NB4 (cell line): ENCODE data around the gene ADPRM.

Experiments used
- DNase-seq: peaks from one replicate; pipeline ENCODE4 v3.0.0; 2010; ENCODE audit warnings: low read depth
- H3K4me3 ChIP-seq: one replicate; pipeline ENCODE4 v1.5.1; 2011; ENCODE audit warnings: mild to moderate bottlenecking, low read depth, low read length, moderate library complexity
- CTCF ChIP-seq: IDR thresholded peaks from one replicate; pipeline ENCODE4 v1.5.1; 2012; ENCODE audit warnings: low read depth, low read length
- MYC ChIP-seq: IDR thresholded peaks from 2 replicates; pipeline ENCODE4 v1.6.1; 2011; ENCODE audit warnings: low read depth, low read length
- POLR2A ChIP-seq: IDR thresholded peaks from 2 replicates; pipeline ENCODE4 v1.6.1; 2011; ENCODE audit warnings: mild to moderate bottlenecking; ENCODE audit not compliant: insufficient read length; ENCODE audit errors: extremely low read depth
- TF ChIP-seq, protein P1 (sequence below): IDR thresholded peaks from 2 replicates; pipeline ENCODE4 v1.6.1; 2011; ENCODE audit warnings: low read depth, low read length

The ADPRM gene

DNA sequence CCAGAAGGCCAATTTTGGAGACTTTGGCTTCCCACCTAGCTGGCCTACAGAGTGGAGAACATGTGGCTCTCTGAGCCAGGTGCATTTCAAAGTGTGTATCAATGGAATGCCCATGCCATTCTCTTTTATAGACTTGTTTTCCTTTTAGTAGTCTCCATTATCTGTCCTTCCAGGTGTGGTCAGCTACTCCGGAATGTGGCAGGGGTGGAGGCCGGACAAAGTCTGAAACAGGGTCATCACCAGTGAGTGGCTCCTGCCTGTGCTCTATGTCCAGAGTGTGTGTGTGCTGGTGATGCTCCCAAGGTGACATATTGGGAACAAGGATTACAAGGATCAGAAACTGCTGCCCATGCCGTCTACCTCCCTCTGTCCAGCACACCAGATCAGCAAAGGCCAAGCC is 36.3 kb downstream of the ADPRM start:
- TF ChIP-seq, protein P1, sequence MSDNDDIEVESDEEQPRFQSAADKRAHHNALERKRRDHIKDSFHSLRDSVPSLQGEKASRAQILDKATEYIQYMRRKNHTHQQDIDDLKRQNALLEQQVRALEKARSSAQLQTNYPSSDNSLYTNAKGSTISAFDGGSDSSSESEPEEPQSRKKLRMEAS: no peak
- TF ChIP-seq POLR2A (no peak), MYC (no peak), CTCF (no peak)
- no peak for DNase-seq
- no peak overlapping the region for H3K4me3 ChIP-seq

GRCh38 chr17:10735251-10735650 is 37.9 kb downstream of the ADPRM start:
- DNase-seq: no peak
- no peak overlapping the region for H3K4me3 ChIP-seq
- no peak for TF ChIP-seq MYC
- TF ChIP-seq POLR2A: no peak
- TF ChIP-seq, protein P1: no peak
- TF ChIP-seq CTCF: no peak

DNA sequence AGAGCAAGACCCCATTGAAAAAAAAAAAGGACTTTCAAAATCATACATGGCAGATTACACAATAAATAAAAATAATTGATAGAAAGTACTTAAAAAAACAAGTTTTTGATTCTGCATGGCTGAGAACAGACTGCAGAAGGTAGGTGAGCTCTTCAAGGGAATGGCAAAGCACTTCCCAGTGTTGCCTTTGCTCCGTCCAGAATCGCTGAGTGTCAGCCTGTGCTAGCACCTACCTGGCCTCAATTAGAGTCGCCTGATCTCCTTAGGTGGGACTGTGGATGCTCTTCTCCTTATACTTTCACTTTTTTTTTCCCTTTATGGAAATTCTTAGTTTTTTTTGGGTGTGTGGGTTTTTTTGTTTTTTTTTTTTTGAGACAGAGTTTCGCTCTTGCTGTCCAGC is 38.4 kb downstream of the ADPRM start:
- H3K4me3 ChIP-seq: no peak overlapping the region
- no peak for TF ChIP-seq POLR2A
- no peak for TF ChIP-seq MYC
- TF ChIP-seq CTCF: no peak
- TF ChIP-seq, protein P1: no peak
- no peak for DNase-seq

DNA sequence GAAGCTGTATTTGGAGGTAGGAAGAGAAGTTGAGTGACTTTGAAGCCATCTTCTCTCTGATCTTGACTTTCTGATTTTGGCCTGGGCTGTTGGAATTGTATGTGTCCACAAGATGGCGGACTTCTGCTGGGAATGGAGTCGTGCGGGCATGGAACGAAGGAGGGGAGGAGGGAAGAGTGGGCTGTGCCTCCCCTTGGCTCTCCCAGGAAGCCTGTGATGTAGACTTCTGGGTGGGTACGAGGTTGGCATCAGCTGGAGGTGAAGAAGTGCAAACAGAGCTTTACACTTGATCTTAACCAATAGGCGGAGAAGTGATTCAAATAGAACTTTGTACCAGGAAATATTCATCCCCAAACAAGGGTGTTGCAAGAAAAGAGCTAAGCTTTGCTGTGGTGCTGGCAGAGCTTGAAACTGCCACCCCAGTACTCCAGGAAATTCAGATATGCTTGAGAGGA is 39.8 kb downstream of the ADPRM start:
- peak; percentile 53 for DNase-seq

GRCh38 chr17:10737736-10738135 is 40.3 kb downstream of the ADPRM start:
- H3K4me3 ChIP-seq: no peak overlapping the region
- DNase-seq: no peak
- no peak for TF ChIP-seq MYC
- no peak for TF ChIP-seq CTCF
- TF ChIP-seq POLR2A: no peak
- TF ChIP-seq, protein P1: no peak

More for the DNA sequence above, 39.8 kb downstream of the ADPRM start:
- TF ChIP-seq MYC (no peak), CTCF (peak; percentile 81)
- no peak overlapping the region for H3K4me3 ChIP-seq

GRCh38 chr17:10738521-10739258 is 41.3 kb downstream of the ADPRM start:
- TF ChIP-seq POLR2A (no peak), MYC (no peak), CTCF (no peak)
- TF ChIP-seq, protein P1: no peak
- DNase-seq: no peak
- H3K4me3 ChIP-seq: no peak overlapping the region
